ENCODE data around the gene SERTM2. TPM values are rescaled to one million over a fixed set of nuclear protein-coding genes. Genes with fewer than 3 reads are reported as not detected.

Gene SERTM2
- polyA plus RNA-seq, 1 donor (not counting 4 experiments of a cell fraction or from before 2014, with no cell fraction given), result not detected

- Histone ChIP-seq H3K79me2 (ENCODE audit: control insufficient read depth, insufficient read depth, low read length) (no peaks in the 10 kb centered on the region), H2AFZ (ENCODE audit: control insufficient read depth, low read length) (no peak overlapping the region), H4K20me1 (ENCODE audit: control insufficient read depth, extremely low read depth, insufficient read depth, low read length) (no peaks in the 10 kb centered on the region), H3K9me3 (ENCODE audit: control insufficient read depth, low read depth, low read length) (no peaks in the 10 kb centered on the region), H3K4me3 (ENCODE audit: control insufficient read depth in 2 of 3, extremely low read depth in 1 of 3, insufficient read depth in 2 of 3, low read depth in 1 of 3, low read length in 3 of 3) (no peak overlapping the region), H3K27me3 (ENCODE audit: control insufficient read depth, extremely low read depth, insufficient read depth, low read length) (no peaks in the 10 kb centered on the region), H3K4me1 (ENCODE audit: control insufficient read depth, extremely low read depth, insufficient read depth, low read length) (no peaks in the 10 kb centered on the region), H3K36me3 (ENCODE audit: control insufficient read depth in 2 of 2, extremely low read depth in 1 of 2, insufficient read depth in 2 of 2, low read length in 2 of 2) (no peaks in the 10 kb centered on the region), H3K9ac (ENCODE audit: control insufficient read depth, extremely low read depth, insufficient read depth, low read length) (no peak overlapping the region), H3K4me2 (ENCODE audit: control insufficient read depth, extremely low read depth, insufficient read depth, low read depth, low read length) (no peak overlapping the region), H3K27ac (ENCODE audit: control insufficient read depth, insufficient read depth, low read length) (no peak overlapping the region), H3K9me1 (ENCODE audit: control insufficient read depth, extremely low read depth, insufficient read depth, low read length) (no peaks in the 10 kb centered on the region)
- FAIRE-seq (no peak), DNase-seq (ENCODE audit: low read depth, low spot score) (no peak)
- dilution Hi-C loops (cut with MboI; ENCODE audit: extremely low pct_ligation_motif_present, low sequenced_read_pairs), result no loop called here
- TF ChIP-seq CTCF (optimal IDR thresholded peaks at IDR 0.05 in 1 of 3, IDR thresholded peaks at IDR 0.05 in 1 of 3, conservative IDR thresholded peaks at IDR 0.05 in 1 of 3; ENCODE audit: extremely low read depth in 1 of 3, insufficient read depth in 2 of 3, low read length in 3 of 3) (peak; percentile 36 to 64 (median 53)), EZH2 (IDR thresholded peaks at IDR 0.05; ENCODE audit: low read length) (no peak)
Measured at GRCh38 chrX:111568354-111568753, 56.9 kb downstream of the SERTM2 start.

- TF ChIP-seq EZH2 (IDR thresholded peaks at IDR 0.05; ENCODE audit: low read length) (no peak), CTCF (optimal IDR thresholded peaks at IDR 0.05 in 1 of 3, IDR thresholded peaks at IDR 0.05 in 1 of 3, conservative IDR thresholded peaks at IDR 0.05 in 1 of 3; ENCODE audit: extremely low read depth in 1 of 3, insufficient read depth in 2 of 3, low read length in 3 of 3) (no peak)
- no peaks in the 10 kb centered on the region for H4K20me1 ChIP-seq (ENCODE audit: control insufficient read depth, extremely low read depth, insufficient read depth, low read length)
- H3K27me3 ChIP-seq (ENCODE audit: control insufficient read depth, extremely low read depth, insufficient read depth, low read length), result no peaks in the 10 kb centered on the region
- H2AFZ ChIP-seq (ENCODE audit: control insufficient read depth, low read length), result no peak overlapping the region
- FAIRE-seq (no peak), DNase-seq (ENCODE audit: low read depth, low spot score) (no peak)
- no peaks in the 10 kb centered on the region for H3K4me1 ChIP-seq (ENCODE audit: control insufficient read depth, extremely low read depth, insufficient read depth, low read length)
- dilution Hi-C loops (cut with MboI; ENCODE audit: extremely low pct_ligation_motif_present, low sequenced_read_pairs), result no loop called here
- H3K27ac ChIP-seq (ENCODE audit: control insufficient read depth, insufficient read depth, low read length), result no peak overlapping the region
- no peaks in the 10 kb centered on the region for H3K9me3 ChIP-seq (ENCODE audit: control insufficient read depth, low read depth, low read length)
- no peaks in the 10 kb centered on the region for H3K9me1 ChIP-seq (ENCODE audit: control insufficient read depth, extremely low read depth, insufficient read depth, low read length)
- no peak overlapping the region for H3K4me2 ChIP-seq (ENCODE audit: control insufficient read depth, extremely low read depth, insufficient read depth, low read depth, low read length)
- no peaks in the 10 kb centered on the region for H3K79me2 ChIP-seq (ENCODE audit: control insufficient read depth, insufficient read depth, low read length)
- H3K9ac ChIP-seq (ENCODE audit: control insufficient read depth, extremely low read depth, insufficient read depth, low read length), result no peak overlapping the region
- no peak overlapping the region for H3K4me3 ChIP-seq (ENCODE audit: control insufficient read depth in 2 of 3, extremely low read depth in 1 of 3, insufficient read depth in 2 of 3, low read depth in 1 of 3, low read length in 3 of 3)
- H3K36me3 ChIP-seq (ENCODE audit: control insufficient read depth in 2 of 2, extremely low read depth in 1 of 2, insufficient read depth in 2 of 2, low read length in 2 of 2), result no peaks in the 10 kb centered on the region
Measured at GRCh38 chrX:111568817-111569216, 57.4 kb downstream of the SERTM2 start.

Other genes with a start within 250 kb of the SERTM2 start
- 0.03 to 0.06 TPM (median 0.03 TPM) in 3 replicates for gene CAPN6, start 241.2 kb upstream of the SERTM2 start, polyA plus RNA-seq
- gene DCX, start 99.5 kb upstream of the SERTM2 start, polyA plus RNA-seq, result not detected in 3 replicates
- gene ALG13, start 169.5 kb downstream of the SERTM2 start, polyA plus RNA-seq, result 37.8 to 50.8 TPM (median 41.4 TPM) in 3 replicates